Measurements from ENCODE around the gene CFB.

DNA sequence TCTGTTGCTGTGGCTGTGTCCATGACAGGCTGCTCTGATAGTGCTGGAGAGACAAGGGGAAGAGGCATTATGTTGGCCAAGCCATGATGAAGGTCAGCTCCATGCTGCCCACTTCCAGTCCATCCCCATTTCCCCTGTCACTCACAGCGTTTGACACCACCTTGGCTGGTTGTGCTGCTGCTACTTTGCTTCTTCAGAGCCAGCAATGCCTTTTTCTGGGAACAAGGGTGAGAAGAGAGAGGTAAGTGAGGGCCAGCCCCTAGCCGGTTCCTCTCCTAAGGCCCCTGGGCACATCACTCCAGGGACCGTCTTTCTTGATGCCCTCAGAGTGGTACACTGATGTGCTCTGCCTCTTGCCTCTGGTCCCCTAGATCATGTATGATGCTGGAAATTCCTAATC lies 10.9 kb downstream of the CFB start:
- TF ChIP-seq, protein P1, sequence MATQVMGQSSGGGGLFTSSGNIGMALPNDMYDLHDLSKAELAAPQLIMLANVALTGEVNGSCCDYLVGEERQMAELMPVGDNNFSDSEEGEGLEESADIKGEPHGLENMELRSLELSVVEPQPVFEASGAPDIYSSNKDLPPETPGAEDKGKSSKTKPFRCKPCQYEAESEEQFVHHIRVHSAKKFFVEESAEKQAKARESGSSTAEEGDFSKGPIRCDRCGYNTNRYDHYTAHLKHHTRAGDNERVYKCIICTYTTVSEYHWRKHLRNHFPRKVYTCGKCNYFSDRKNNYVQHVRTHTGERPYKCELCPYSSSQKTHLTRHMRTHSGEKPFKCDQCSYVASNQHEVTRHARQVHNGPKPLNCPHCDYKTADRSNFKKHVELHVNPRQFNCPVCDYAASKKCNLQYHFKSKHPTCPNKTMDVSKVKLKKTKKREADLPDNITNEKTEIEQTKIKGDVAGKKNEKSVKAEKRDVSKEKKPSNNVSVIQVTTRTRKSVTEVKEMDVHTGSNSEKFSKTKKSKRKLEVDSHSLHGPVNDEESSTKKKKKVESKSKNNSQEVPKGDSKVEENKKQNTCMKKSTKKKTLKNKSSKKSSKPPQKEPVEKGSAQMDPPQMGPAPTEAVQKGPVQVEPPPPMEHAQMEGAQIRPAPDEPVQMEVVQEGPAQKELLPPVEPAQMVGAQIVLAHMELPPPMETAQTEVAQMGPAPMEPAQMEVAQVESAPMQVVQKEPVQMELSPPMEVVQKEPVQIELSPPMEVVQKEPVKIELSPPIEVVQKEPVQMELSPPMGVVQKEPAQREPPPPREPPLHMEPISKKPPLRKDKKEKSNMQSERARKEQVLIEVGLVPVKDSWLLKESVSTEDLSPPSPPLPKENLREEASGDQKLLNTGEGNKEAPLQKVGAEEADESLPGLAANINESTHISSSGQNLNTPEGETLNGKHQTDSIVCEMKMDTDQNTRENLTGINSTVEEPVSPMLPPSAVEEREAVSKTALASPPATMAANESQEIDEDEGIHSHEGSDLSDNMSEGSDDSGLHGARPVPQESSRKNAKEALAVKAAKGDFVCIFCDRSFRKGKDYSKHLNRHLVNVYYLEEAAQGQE (IDR thresholded peaks at IDR 0.05), result no peak
- TF ChIP-seq, protein P2, sequence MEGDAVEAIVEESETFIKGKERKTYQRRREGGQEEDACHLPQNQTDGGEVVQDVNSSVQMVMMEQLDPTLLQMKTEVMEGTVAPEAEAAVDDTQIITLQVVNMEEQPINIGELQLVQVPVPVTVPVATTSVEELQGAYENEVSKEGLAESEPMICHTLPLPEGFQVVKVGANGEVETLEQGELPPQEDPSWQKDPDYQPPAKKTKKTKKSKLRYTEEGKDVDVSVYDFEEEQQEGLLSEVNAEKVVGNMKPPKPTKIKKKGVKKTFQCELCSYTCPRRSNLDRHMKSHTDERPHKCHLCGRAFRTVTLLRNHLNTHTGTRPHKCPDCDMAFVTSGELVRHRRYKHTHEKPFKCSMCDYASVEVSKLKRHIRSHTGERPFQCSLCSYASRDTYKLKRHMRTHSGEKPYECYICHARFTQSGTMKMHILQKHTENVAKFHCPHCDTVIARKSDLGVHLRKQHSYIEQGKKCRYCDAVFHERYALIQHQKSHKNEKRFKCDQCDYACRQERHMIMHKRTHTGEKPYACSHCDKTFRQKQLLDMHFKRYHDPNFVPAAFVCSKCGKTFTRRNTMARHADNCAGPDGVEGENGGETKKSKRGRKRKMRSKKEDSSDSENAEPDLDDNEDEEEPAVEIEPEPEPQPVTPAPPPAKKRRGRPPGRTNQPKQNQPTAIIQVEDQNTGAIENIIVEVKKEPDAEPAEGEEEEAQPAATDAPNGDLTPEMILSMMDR (IDR thresholded peaks at IDR 0.05; ENCODE audit: low read depth, low read length, missing input control), result no peak
- TF ChIP-seq JUND (IDR thresholded peaks at IDR 0.05) (no peak), TAF1 (conservative IDR thresholded peaks at IDR 0.05) (no peak), GABPA (IDR thresholded peaks at IDR 0.05 in 1 of 2, conservative IDR thresholded peaks at IDR 0.05 in 1 of 2) (no peak), NR2F2 (IDR thresholded peaks at IDR 0.05) (no peak), RAD21 (IDR thresholded peaks at IDR 0.05) (no peak), SP1 (IDR thresholded peaks at IDR 0.05) (no peak), HNF4A (conservative IDR thresholded peaks at IDR 0.05) (no peak), EGR1 (IDR thresholded peaks at IDR 0.05; ENCODE audit: low read depth in 2 of 2) (no peak)
- TF ChIP-seq, protein P3, sequence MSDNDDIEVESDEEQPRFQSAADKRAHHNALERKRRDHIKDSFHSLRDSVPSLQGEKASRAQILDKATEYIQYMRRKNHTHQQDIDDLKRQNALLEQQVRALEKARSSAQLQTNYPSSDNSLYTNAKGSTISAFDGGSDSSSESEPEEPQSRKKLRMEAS (IDR thresholded peaks at IDR 0.05), result no peak
- TF ChIP-seq, protein P4, sequence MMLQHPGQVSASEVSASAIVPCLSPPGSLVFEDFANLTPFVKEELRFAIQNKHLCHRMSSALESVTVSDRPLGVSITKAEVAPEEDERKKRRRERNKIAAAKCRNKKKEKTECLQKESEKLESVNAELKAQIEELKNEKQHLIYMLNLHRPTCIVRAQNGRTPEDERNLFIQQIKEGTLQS (IDR thresholded peaks at IDR 0.05), result no peak
